Measurements from ENCODE around the gene OR10T2. TPM values are rescaled to one million over a fixed set of nuclear protein-coding genes. Genes with fewer than 3 reads are reported as not detected.

OR10T2 gene
- total and polyA plus RNA-seq, 2 of the 4 experiments (the other 2 are of a cell fraction) = not detected

GRCh38 chr1:158356616-158357015 lies 42.6 kb downstream of the OR10T2 start:
- no peaks in the 10 kb centered on the region for H3K9me1 ChIP-seq (ENCODE audit: insufficient read depth, low read length)
- no peak overlapping the region for H2BK20ac ChIP-seq (ENCODE audit: low read depth, low read length)
- no peak overlapping the region for H3K18ac ChIP-seq (ENCODE audit: low read depth, low read length)
- H3K23ac ChIP-seq (ENCODE audit: low read depth, low read length) = no peak overlapping the region
- H3K4me1 ChIP-seq (ENCODE audit: control insufficient read depth, insufficient read depth, low read length) = no peaks in the 10 kb centered on the region
- H2BK15ac ChIP-seq (ENCODE audit: low read depth, low read length) = no peak overlapping the region
- H2AK9ac ChIP-seq (replicated peaks; ENCODE audit: low read depth, low read length, poor library complexity) = no peak overlapping the region
- H3K79me1 ChIP-seq (ENCODE audit: low read depth in 1 of 2, low read length in 2 of 2) = no peaks in the 10 kb centered on the region
- ChIA-PET CTCF (interaction anchor here (0.7 kb wide), 1 partner anchor 27 kb away, joined by 3 read pairs; no protein-coding TSS in a partner anchor), POLR2A (ENCODE audit: unreplicated experiment) (no interaction called here)
- dilution Hi-C loops (cut with HindIII; ENCODE audit: low sequenced_read_pairs, unreplicated experiment) (no loop called here), intact Hi-C loops (cut with micrococcal nuclease) (no loop called here), in situ Hi-C loops (cut with MboI; ENCODE audit: low sequenced_read_pairs) (no loop called here)
- H3K9ac ChIP-seq (ENCODE audit: low read depth, low read length) = no peak overlapping the region
- H2AFZ ChIP-seq (replicated peaks; ENCODE audit: low read length, poor library complexity) = no peak overlapping the region
- H3K27ac ChIP-seq (ENCODE audit: insufficient read depth, low read length) = no peak overlapping the region
- TF ChIP-seq MXI1 (IDR thresholded peaks at IDR 0.05; ENCODE audit: borderline replicate concordance, low read depth, low read length) = no peak
- no peak for TF ChIP-seq CEBPB (IDR thresholded peaks at IDR 0.05; ENCODE audit: low read depth, low read length)
- no peak for TF ChIP-seq SMC3 (IDR thresholded peaks at IDR 0.05; ENCODE audit: low read depth, low read length)
- TF ChIP-seq, protein P1, sequence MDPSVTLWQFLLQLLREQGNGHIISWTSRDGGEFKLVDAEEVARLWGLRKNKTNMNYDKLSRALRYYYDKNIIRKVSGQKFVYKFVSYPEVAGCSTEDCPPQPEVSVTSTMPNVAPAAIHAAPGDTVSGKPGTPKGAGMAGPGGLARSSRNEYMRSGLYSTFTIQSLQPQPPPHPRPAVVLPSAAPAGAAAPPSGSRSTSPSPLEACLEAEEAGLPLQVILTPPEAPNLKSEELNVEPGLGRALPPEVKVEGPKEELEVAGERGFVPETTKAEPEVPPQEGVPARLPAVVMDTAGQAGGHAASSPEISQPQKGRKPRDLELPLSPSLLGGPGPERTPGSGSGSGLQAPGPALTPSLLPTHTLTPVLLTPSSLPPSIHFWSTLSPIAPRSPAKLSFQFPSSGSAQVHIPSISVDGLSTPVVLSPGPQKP (IDR thresholded peaks at IDR 0.05; ENCODE audit: borderline replicate concordance, low read depth, low read length) = no peak
- TF ChIP-seq POLR2A (IDR thresholded peaks at IDR 0.05; ENCODE audit: low read depth, low read length) = no peak
- no peak for TF ChIP-seq CHD1 (IDR thresholded peaks at IDR 0.05; ENCODE audit: low read depth, low read length)
- TF ChIP-seq, protein P2, sequence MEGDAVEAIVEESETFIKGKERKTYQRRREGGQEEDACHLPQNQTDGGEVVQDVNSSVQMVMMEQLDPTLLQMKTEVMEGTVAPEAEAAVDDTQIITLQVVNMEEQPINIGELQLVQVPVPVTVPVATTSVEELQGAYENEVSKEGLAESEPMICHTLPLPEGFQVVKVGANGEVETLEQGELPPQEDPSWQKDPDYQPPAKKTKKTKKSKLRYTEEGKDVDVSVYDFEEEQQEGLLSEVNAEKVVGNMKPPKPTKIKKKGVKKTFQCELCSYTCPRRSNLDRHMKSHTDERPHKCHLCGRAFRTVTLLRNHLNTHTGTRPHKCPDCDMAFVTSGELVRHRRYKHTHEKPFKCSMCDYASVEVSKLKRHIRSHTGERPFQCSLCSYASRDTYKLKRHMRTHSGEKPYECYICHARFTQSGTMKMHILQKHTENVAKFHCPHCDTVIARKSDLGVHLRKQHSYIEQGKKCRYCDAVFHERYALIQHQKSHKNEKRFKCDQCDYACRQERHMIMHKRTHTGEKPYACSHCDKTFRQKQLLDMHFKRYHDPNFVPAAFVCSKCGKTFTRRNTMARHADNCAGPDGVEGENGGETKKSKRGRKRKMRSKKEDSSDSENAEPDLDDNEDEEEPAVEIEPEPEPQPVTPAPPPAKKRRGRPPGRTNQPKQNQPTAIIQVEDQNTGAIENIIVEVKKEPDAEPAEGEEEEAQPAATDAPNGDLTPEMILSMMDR (conservative IDR thresholded peaks at IDR 0.05; ENCODE audit: low read depth, low read length) = no peak
- TF ChIP-seq MAFK (IDR thresholded peaks at IDR 0.05; ENCODE audit: low read depth, low read length) = no peak
- no peak for TF ChIP-seq FOS (IDR thresholded peaks at IDR 0.05; ENCODE audit: low read depth, low read length)
- TF ChIP-seq BHLHE40 (IDR thresholded peaks at IDR 0.05; ENCODE audit: low read depth, low read length) = no peak
- no peak for TF ChIP-seq RFX5 (IDR thresholded peaks at IDR 0.05; ENCODE audit: low read depth, low read length)
- no peak for TF ChIP-seq RAD21 (IDR thresholded peaks at IDR 0.05; ENCODE audit: low read length)
- no peak for TF ChIP-seq MAZ (IDR thresholded peaks at IDR 0.05; ENCODE audit: borderline replicate concordance, low read depth, low read length)
- no peak for TF ChIP-seq RCOR1 (IDR thresholded peaks at IDR 0.05; ENCODE audit: insufficient replicate concordance, low read length)
- TF ChIP-seq NFE2L2 (IDR thresholded peaks at IDR 0.05; ENCODE audit: low read depth, low read length) = no peak
- TF ChIP-seq USF2 (IDR thresholded peaks at IDR 0.05; ENCODE audit: low read depth, low read length) = no peak
- H3K14ac ChIP-seq (replicated peaks; ENCODE audit: low read depth, low read length) = no peak overlapping the region
- WGBS, 2 experiments (ENCODE audit: extremely low coverage in 2 of 2, insufficient read length in 1 of 2) = 20% methylated on average over 1 of the region's 3 CpGs; no CpG with 5 or more reads in 1 of the 2 experiments
- H4K20me1 ChIP-seq (ENCODE audit: insufficient read depth, low read length) = no peaks in the 10 kb centered on the region
- H3K4ac ChIP-seq (ENCODE audit: low read depth, low read length) = no peak overlapping the region
- H3K36me3 ChIP-seq (ENCODE audit: control insufficient read depth, insufficient read depth, low read length) = no peaks in the 10 kb centered on the region
- H3K27me3 ChIP-seq (ENCODE audit: control insufficient read depth, insufficient read depth, low read length) = no peaks in the 10 kb centered on the region
- H2BK5ac ChIP-seq (ENCODE audit: low read depth, low read length, poor library complexity, severe bottlenecking) = no peak overlapping the region
- BruUV-seq (replicated peaks) = no TSS peak
- DNase-seq = no peak
- H3K9me3 ChIP-seq (ENCODE audit: control insufficient read depth, insufficient read depth, low read length) = no peaks in the 10 kb centered on the region; the same call in 1 of the 2 replicates
- no peak overlapping the region for H3K56ac ChIP-seq (ENCODE audit: extremely low read depth, insufficient read depth, low read length)
- no peak overlapping the region for H4K8ac ChIP-seq (ENCODE audit: low read depth in 2 of 2, low read length in 2 of 2)
- ATAC-seq (ENCODE audit: low read depth) = no peak
- H3K4me3 ChIP-seq (ENCODE audit: insufficient read depth, low read depth, low read length) = no peak overlapping the region
- no peak overlapping the region for H2BK120ac ChIP-seq (ENCODE audit: low read depth, low read length)
- H4K91ac ChIP-seq (ENCODE audit: insufficient read depth, low read depth, low read length) = no peak overlapping the region
- H2AK5ac ChIP-seq (ENCODE audit: low read depth, low read length) = no peak overlapping the region
- H4K5ac ChIP-seq (ENCODE audit: low read depth, low read length) = no peak overlapping the region
- no peak overlapping the region for H3K4me2 ChIP-seq (ENCODE audit: low read depth, low read length)

All from IMR-90 (cell line).